Neural progenitor cell (in vitro differentiated cells): Measurements from ENCODE around the gene SESTD1. TPM values are rescaled to one million over a fixed set of nuclear protein-coding genes. Genes with fewer than 3 reads are reported as not detected.

Experiments used
- DNase-seq: peaks from one replicate; pipeline ENCODE4 v3.0.0-alpha.2; 2016; ENCODE audit warnings: low spot score
- H2AFZ ChIP-seq: fragments of 200-600 bp; sonication (generic); replicated peaks from 2 replicates; pipeline ENCODE4 v1.6.1; 2016; ENCODE audit warnings: antibody characterized with exemption
- H3F3A ChIP-seq: fragments of 200-600 bp; sonication (generic); 2 replicates; pipeline ENCODE4 v1.6.1; 2016; ENCODE audit warnings: antibody characterized with exemption, low read depth
- H3K27ac ChIP-seq: fragments of 200-600 bp; sonication (generic); 2 replicates; pipeline ENCODE4 v1.5.1; 2016; ENCODE audit warnings: mild to moderate bottlenecking
- H3K27me3 ChIP-seq: fragments of 200-600 bp; sonication (generic); 2 replicates; pipeline ENCODE4 v1.6.1; 2016; ENCODE audit warnings: mild to moderate bottlenecking, moderate library complexity
- H3K36me3 ChIP-seq: fragments of 200-600 bp; sonication (generic); 2 replicates; pipeline ENCODE4 v1.5.1; 2016
- H3K4me1 ChIP-seq: fragments of 200-600 bp; sonication (generic); 2 replicates; pipeline ENCODE4 v1.6.1; 2016; ENCODE audit warnings: mixed run types
- H3K4me2 ChIP-seq: fragments of 200-600 bp; sonication (generic); 2 replicates; pipeline ENCODE4 v1.6.1; 2016
- H3K4me3 ChIP-seq: fragments of 200-600 bp; sonication (generic); 2 replicates; pipeline ENCODE4 v1.5.1; 2016
- H3K79me2 ChIP-seq: fragments of 200-600 bp; sonication (generic); 2 replicates; pipeline ENCODE4 v1.6.1; 2016; ENCODE audit warnings: low read depth
- H3K9ac ChIP-seq: fragments of 200-600 bp; sonication (generic); 2 replicates; pipeline ENCODE4 v1.6.1; 2016
- H3K9me3 ChIP-seq: fragments of 200-600 bp; sonication (generic); 2 replicates; pipeline ENCODE4 v1.5.1; 2016; ENCODE audit warnings: low read depth
- H4K20me1 ChIP-seq: fragments of 200-600 bp; sonication (generic); 2 replicates; pipeline ENCODE4 v1.6.1; 2016; ENCODE audit warnings: low read depth
- H3K27ac Mint-ChIP-seq: 3 replicates; pipeline ENCODE4 v1.8.0; 2021; ENCODE audit warnings: mixed read lengths
- H3K27me3 Mint-ChIP-seq: 2 replicates; pipeline ENCODE4 v1.8.0; 2022; ENCODE audit warnings: low read depth, mild to moderate bottlenecking, inconsistent platforms, moderate library complexity, mixed read lengths; ENCODE audit not compliant: insufficient read depth
- H3K36me3 Mint-ChIP-seq: 3 replicates; pipeline ENCODE4 v1.8.0; 2021; ENCODE audit warnings: mixed read lengths
- H3K4me1 Mint-ChIP-seq: 3 replicates; pipeline ENCODE4 v1.8.0; 2021; ENCODE audit warnings: mixed read lengths
- H3K4me3 Mint-ChIP-seq: 3 replicates; pipeline ENCODE4 v1.8.0; 2021; ENCODE audit warnings: mild to moderate bottlenecking, moderate library complexity, mixed read lengths
- H3K9me3 Mint-ChIP-seq: 3 replicates; pipeline ENCODE4 v1.8.0; 2020; ENCODE audit warnings: mixed read lengths
- CTCF ChIP-seq: fragments of 200-600 bp; sonication (generic); IDR thresholded peaks from 2 replicates; pipeline ENCODE4 v1.5.1; 2017; ENCODE audit warnings: antibody characterized with exemption, mild to moderate bottlenecking
- EZH2 ChIP-seq: fragments of 200-600 bp; sonication (generic); IDR thresholded peaks from 2 replicates; pipeline ENCODE4 v1.6.1; 2017; ENCODE audit warnings: antibody characterized with exemption, mild to moderate bottlenecking, moderate library complexity
- EZH2phosphoT487 ChIP-seq: fragments of 200-600 bp; sonication (generic); IDR thresholded peaks from 2 replicates; pipeline ENCODE4 v1.6.1; 2017; ENCODE audit warnings: antibody characterized with exemption
- total RNA-seq: library from RNA; depleted of rRNA; stranded (reverse); fragments of >200 nt; gene quantifications from 2 replicates; pipeline ENCODE4 v1.2.3, GENCODE V29; 2015; ENCODE audit warnings: low replicate concordance

Gene SESTD1
- total RNA-seq, 1 donor from 2014 or later, result 43.1 TPM

DNA sequence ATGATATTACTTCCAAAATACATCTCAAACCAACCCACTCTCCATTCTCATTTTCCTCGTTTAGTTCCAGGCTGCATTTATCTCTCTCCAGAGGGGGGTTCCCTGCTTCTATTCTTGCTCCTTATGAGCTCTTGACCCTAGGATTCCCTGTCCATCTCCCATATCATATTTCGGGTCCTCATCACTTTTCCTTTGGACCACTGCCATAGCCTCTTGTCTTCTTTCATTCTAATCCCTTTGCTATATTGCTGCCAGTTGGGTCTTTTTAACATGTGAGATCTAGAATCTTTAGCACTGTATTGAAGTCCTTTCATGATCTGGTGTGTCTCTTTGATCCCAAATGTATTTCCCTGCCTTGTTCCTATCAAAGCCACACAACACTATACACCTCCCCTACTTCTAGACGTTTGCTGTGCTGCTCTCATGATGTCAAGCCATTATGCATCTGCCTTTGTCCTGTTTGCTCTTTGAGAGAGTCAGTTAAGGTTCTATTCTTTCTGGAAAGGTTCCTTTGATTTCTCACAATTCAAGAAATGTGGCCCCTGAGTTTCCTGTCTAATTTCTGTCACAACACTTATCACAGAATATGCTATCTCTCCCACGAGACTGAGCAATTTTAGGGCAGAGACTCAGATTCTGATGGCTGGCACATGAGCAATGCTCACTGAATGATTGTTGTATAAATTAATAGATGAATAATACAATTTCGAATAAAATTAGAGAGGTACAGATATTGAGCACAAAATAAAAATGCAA, 43.2 kb upstream of the SESTD1 start:
- Histone ChIP-seq H3K4me3 (no peak overlapping the region), H4K20me1 (no peaks in the 10 kb centered on the region), H2AFZ (no peak overlapping the region), H3K27me3 (no peaks in the 10 kb centered on the region), H3K36me3 (no peaks in the 10 kb centered on the region), H3K27ac (no peak overlapping the region), H3F3A (no peaks in the 10 kb centered on the region), H3K4me2 (no peak overlapping the region), H3K9me3 (no peaks in the 10 kb centered on the region), H3K79me2 (no peaks in the 10 kb centered on the region), H3K9ac (no peak overlapping the region), H3K4me1 (peaks cover 11% of the 10 kb centered on the region)
- no peaks in the 10 kb centered on the region for H3K27me3 Mint-ChIP-seq
- no peak overlapping the region for H3K4me3 Mint-ChIP-seq
- no peaks in the 10 kb centered on the region for H3K36me3 Mint-ChIP-seq
- H3K9me3 Mint-ChIP-seq, result no peaks in the 10 kb centered on the region
- no peak for DNase-seq
- H3K4me1 Mint-ChIP-seq, result peaks cover 6% of the 10 kb centered on the region
- no peak for TF ChIP-seq CTCF
- no peak for TF ChIP-seq EZH2
- TF ChIP-seq EZH2phosphoT487, result no peak
- no peak overlapping the region for H3K27ac Mint-ChIP-seq

GRCh38 chr2:179305125-179305524, 40.5 kb upstream of the SESTD1 start:
- Histone ChIP-seq H3F3A (no peaks in the 10 kb centered on the region), H3K9me3 (peaks cover 6% of the 10 kb centered on the region), H3K27me3 (no peaks in the 10 kb centered on the region), H3K27ac (no peak overlapping the region), H3K9ac (no peak overlapping the region), H3K4me2 (no peak overlapping the region), H2AFZ (no peak overlapping the region), H3K36me3 (no peaks in the 10 kb centered on the region), H3K4me3 (no peak overlapping the region), H3K4me1 (peaks cover 7% of the 10 kb centered on the region), H4K20me1 (no peaks in the 10 kb centered on the region), H3K79me2 (no peaks in the 10 kb centered on the region)
- Mint-ChIP-seq H3K9me3 (peaks cover 7% of the 10 kb centered on the region), H3K27me3 (no peaks in the 10 kb centered on the region), H3K27ac (no peak overlapping the region), H3K36me3 (no peaks in the 10 kb centered on the region), H3K4me3 (no peak overlapping the region), H3K4me1 (no peaks in the 10 kb centered on the region)
- no peak for TF ChIP-seq EZH2phosphoT487
- TF ChIP-seq EZH2, result no peak
- TF ChIP-seq CTCF, result no peak
- DNase-seq, result no peak

DNA sequence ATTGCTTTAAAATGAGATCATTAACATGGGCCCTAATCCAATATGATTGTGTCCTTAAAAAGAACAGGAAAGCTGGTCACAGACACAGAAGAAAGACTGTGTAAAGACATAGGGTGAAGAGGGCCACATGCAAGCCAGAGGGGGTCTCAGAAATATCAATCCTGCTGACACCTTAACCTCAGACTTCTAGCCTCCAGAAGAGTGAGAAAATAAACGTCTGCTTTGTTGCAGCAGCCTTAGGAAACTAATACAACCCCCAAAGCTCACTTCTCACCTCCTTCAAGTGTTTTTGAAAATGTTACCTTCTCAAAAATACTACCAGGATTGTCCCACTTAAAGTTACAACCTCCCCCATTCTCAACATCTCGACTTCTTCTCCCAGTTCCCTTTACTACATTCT, 39.8 kb upstream of the SESTD1 start:
- H4K20me1 ChIP-seq, result no peaks in the 10 kb centered on the region
- Mint-ChIP-seq H3K36me3 (no peaks in the 10 kb centered on the region), H3K4me1 (no peaks in the 10 kb centered on the region), H3K4me3 (no peak overlapping the region), H3K9me3 (peaks cover 7% of the 10 kb centered on the region), H3K27ac (no peak overlapping the region), H3K27me3 (peaks cover 3% of the 10 kb centered on the region)
- H3K4me2 ChIP-seq, result no peak overlapping the region
- H3K79me2 ChIP-seq, result no peaks in the 10 kb centered on the region
- H3K9ac ChIP-seq, result no peak overlapping the region
- no peaks in the 10 kb centered on the region for H3K36me3 ChIP-seq
- H3K9me3 ChIP-seq, result peaks cover 6% of the 10 kb centered on the region
- TF ChIP-seq EZH2 (no peak), CTCF (no peak), EZH2phosphoT487 (no peak)
- H2AFZ ChIP-seq, result peak overlapping the region; percentile 76
- peaks cover 7% of the 10 kb centered on the region for H3K4me1 ChIP-seq
- no peak for DNase-seq
- no peak overlapping the region for H3K27ac ChIP-seq
- H3F3A ChIP-seq, result no peaks in the 10 kb centered on the region
- no peak overlapping the region for H3K4me3 ChIP-seq
- no peaks in the 10 kb centered on the region for H3K27me3 ChIP-seq
